ENCODE measurements around the gene GLIS2. TPM values are rescaled to one million over a fixed set of nuclear protein-coding genes. Genes with fewer than 3 reads are reported as not detected.

GLIS2 gene
- total RNA-seq, 1 experiment from 2014 or later = 13.1 TPM

- Mint-ChIP-seq H3K36me3 (ENCODE audit: insufficient read depth, unreplicated experiment) (peaks cover 5% of the 10 kb centered on the region), H3K27ac (ENCODE audit: unreplicated experiment) (no peak overlapping the region), H3K4me3 (ENCODE audit: unreplicated experiment) (no peak overlapping the region), H3K9me3 (ENCODE audit: unreplicated experiment) (no peaks in the 10 kb centered on the region), H3K4me1 (ENCODE audit: low read depth, unreplicated experiment) (no peaks in the 10 kb centered on the region), H3K27me3 (ENCODE audit: insufficient read depth, unreplicated experiment) (no peaks in the 10 kb centered on the region)
- H3K4me1 ChIP-seq = peaks cover 22% of the 10 kb centered on the region
- TF ChIP-seq CTCF (IDR thresholded peaks at IDR 0.05; ENCODE audit: insufficient read depth in 1 of 2, low read depth in 1 of 2, low read length in 1 of 2, severe bottlenecking in 1 of 2, unreplicated experiment in 1 of 2) = no peak
- BruUV-seq (replicated peaks) = no TSS peak
- no peak overlapping the region for H3K4me3 ChIP-seq (ENCODE audit: low read depth, low read length)
- H3K9me3 ChIP-seq = no peaks in the 10 kb centered on the region
- DNase-seq = no peak
- H3K27me3 ChIP-seq (replicated peaks; ENCODE audit: control insufficient read depth, insufficient read depth, low read length) = no peaks in the 10 kb centered on the region
- H3K36me3 ChIP-seq (ENCODE audit: control insufficient read depth, insufficient read depth, low read length) = no peaks in the 10 kb centered on the region; the same call in 1 of the 2 replicates
- intact Hi-C loops (cut with micrococcal nuclease; ENCODE audit: unreplicated experiment) = no loop called here
- CTCF ChIA-PET = interaction anchor here (1.6 kb wide), 1 partner anchor 122 kb away, joined by 4 read pairs; no protein-coding TSS in a partner anchor
- POLR2A ChIA-PET = no interaction called here
Observed at GRCh38 chr16:4322121-4323052, 6.5 kb downstream of the GLIS2 start.

GRCh38 chr16:4323071-4323844 is 7.4 kb downstream of the GLIS2 start:
- Histone ChIP-seq H3K9me3 (no peaks in the 10 kb centered on the region), H3K4me1 (peaks cover 13% of the 10 kb centered on the region), H3K27me3 (replicated peaks; ENCODE audit: control insufficient read depth, insufficient read depth, low read length) (no peaks in the 10 kb centered on the region), H3K36me3 (ENCODE audit: control insufficient read depth, insufficient read depth, low read length) (no peaks in the 10 kb centered on the region; the same call in 1 of the 2 replicates), H3K4me3 (ENCODE audit: low read depth, low read length) (no peak overlapping the region)
- no peak for TF ChIP-seq CTCF (IDR thresholded peaks at IDR 0.05; ENCODE audit: insufficient read depth in 1 of 2, low read depth in 1 of 2, low read length in 1 of 2, severe bottlenecking in 1 of 2, unreplicated experiment in 1 of 2)
- no peaks in the 10 kb centered on the region for H3K9me3 Mint-ChIP-seq (ENCODE audit: unreplicated experiment)
- CTCF ChIA-PET = interaction anchor here (1.6 kb wide), 1 partner anchor 123 kb away, joined by 4 read pairs; no protein-coding TSS in a partner anchor
- no peaks in the 10 kb centered on the region for H3K4me1 Mint-ChIP-seq (ENCODE audit: low read depth, unreplicated experiment)
- H3K27me3 Mint-ChIP-seq (ENCODE audit: insufficient read depth, unreplicated experiment) = no peaks in the 10 kb centered on the region
- no peak overlapping the region for H3K27ac Mint-ChIP-seq (ENCODE audit: unreplicated experiment)
- no peak for DNase-seq
- POLR2A ChIA-PET = no interaction called here
- H3K4me3 Mint-ChIP-seq (ENCODE audit: unreplicated experiment) = no peak overlapping the region
- H3K36me3 Mint-ChIP-seq (ENCODE audit: insufficient read depth, unreplicated experiment) = peaks cover 5% of the 10 kb centered on the region
- no TSS peak for BruUV-seq (replicated peaks)
- intact Hi-C loops (cut with micrococcal nuclease; ENCODE audit: unreplicated experiment) = no loop called here

- Histone ChIP-seq H3K9me3 (no peaks in the 10 kb centered on the region), H3K4me3 (ENCODE audit: low read depth, low read length) (no peak overlapping the region), H3K27me3 (replicated peaks; ENCODE audit: control insufficient read depth, insufficient read depth, low read length) (no peaks in the 10 kb centered on the region), H3K4me1 (peaks cover 6% of the 10 kb centered on the region), H3K36me3 (ENCODE audit: control insufficient read depth, insufficient read depth, low read length) (no peaks in the 10 kb centered on the region; the same call in 1 of the 2 replicates)
- ChIA-PET POLR2A (no interaction called here), CTCF (interaction anchor here (1.6 kb wide), 1 partner anchor 124 kb away, joined by 4 read pairs; no protein-coding TSS in a partner anchor)
- no peak for TF ChIP-seq CTCF (IDR thresholded peaks at IDR 0.05; ENCODE audit: insufficient read depth in 1 of 2, low read depth in 1 of 2, low read length in 1 of 2, severe bottlenecking in 1 of 2, unreplicated experiment in 1 of 2)
- no peak for DNase-seq
- intact Hi-C loops (cut with micrococcal nuclease; ENCODE audit: unreplicated experiment) = no loop called here
- H3K36me3 Mint-ChIP-seq (ENCODE audit: insufficient read depth, unreplicated experiment) = peaks cover 5% of the 10 kb centered on the region
- no TSS peak for BruUV-seq (replicated peaks)
- H3K9me3 Mint-ChIP-seq (ENCODE audit: unreplicated experiment) = no peaks in the 10 kb centered on the region
- H3K4me1 Mint-ChIP-seq (ENCODE audit: low read depth, unreplicated experiment) = no peaks in the 10 kb centered on the region
- H3K27ac Mint-ChIP-seq (ENCODE audit: unreplicated experiment) = no peak overlapping the region
- H3K4me3 Mint-ChIP-seq (ENCODE audit: unreplicated experiment) = no peak overlapping the region
- no peaks in the 10 kb centered on the region for H3K27me3 Mint-ChIP-seq (ENCODE audit: insufficient read depth, unreplicated experiment)
Observed at GRCh38 chr16:4323845-4324488, 8.1 kb downstream of the GLIS2 start.

Data from Caco-2 (cell line).